Activated CD8-positive, alpha-beta memory T cell treated with anti-CD3 and anti-CD28 coated beads for 48 hours (primary cell): ENCODE measurements around the gene ITGAD.

Source experiments
- DNase-seq, 3 experiments: peaks; one replicate each; pipeline ENCODE4 v3.0.0-alpha.2; 2020; ENCODE audit warnings: low read depth in 2 of 3, low spot score in 2 of 3

ITGAD gene

GRCh38 chr16:31474773-31475738, 81.9 kb downstream of the ITGAD start:
- no peak for DNase-seq

- no peak for DNase-seq
Measured at GRCh38 chr16:31475946-31476302, 82.8 kb downstream of the ITGAD start.
